BLaER1 (cell line): Measurements from ENCODE around the gene STYXL1.

ENCODE experiments used
- H3K27ac ChIP-seq: shearing (Covaris generic); formaldehyde crosslinking; 2 replicates; pipeline ENCODE4 v1.8.1; 2022
- H3K27me3 ChIP-seq: shearing (Covaris generic); formaldehyde crosslinking; 2 replicates; pipeline ENCODE4 v1.8.1; 2022
- H3K36me3 ChIP-seq: shearing (Covaris generic); formaldehyde crosslinking; 2 replicates; pipeline ENCODE4 v1.8.1; 2022
- H3K4me1 ChIP-seq: shearing (Covaris generic); formaldehyde crosslinking; 2 replicates; pipeline ENCODE4 v1.8.1; 2022
- H3K4me2 ChIP-seq: shearing (Covaris generic); formaldehyde crosslinking; 2 replicates; pipeline ENCODE4 v1.8.1; 2022
- H3K4me3 ChIP-seq: shearing (Covaris generic); formaldehyde crosslinking; 2 replicates; pipeline ENCODE4 v1.8.1; 2022
- H3K9ac ChIP-seq: shearing (Covaris generic); formaldehyde crosslinking; 2 replicates; pipeline ENCODE4 v1.8.1; 2022
- H3K9me3 ChIP-seq: shearing (Covaris generic); formaldehyde crosslinking; 2 replicates; pipeline ENCODE4 v1.8.1; 2022
- H4K20me1 ChIP-seq: shearing (Covaris generic); formaldehyde crosslinking; 2 replicates; pipeline ENCODE4 v1.8.1; 2022
- Cebpa-rat ChIP-seq: shearing (Covaris generic); IDR thresholded peaks from 2 replicates; pipeline ENCODE4 v1.8.1; 2022

The STYXL1 gene

GRCh38 chr7:75988568-75989499, 59.0 kb downstream of the STYXL1 start:
- no peak overlapping the region for H3K27ac ChIP-seq
- H3K9me3 ChIP-seq, result no peaks in the 10 kb centered on the region
- H4K20me1 ChIP-seq, result 0 out of 2 replicates have a peak, but pooled peaks cover 4% of the 10 kb centered on the region
- H3K27me3 ChIP-seq, result no peaks in the 10 kb centered on the region
- H3K4me2 ChIP-seq, result no peak overlapping the region
- peaks cover 6% of the 10 kb centered on the region; the same call in 1 of the 2 replicates for H3K4me1 ChIP-seq
- H3K36me3 ChIP-seq, result peaks cover 43% of the 10 kb centered on the region
- no peak for TF ChIP-seq Cebpa-rat
- H3K9ac ChIP-seq, result no peak overlapping the region
- H3K4me3 ChIP-seq, result no peak overlapping the region

DNA sequence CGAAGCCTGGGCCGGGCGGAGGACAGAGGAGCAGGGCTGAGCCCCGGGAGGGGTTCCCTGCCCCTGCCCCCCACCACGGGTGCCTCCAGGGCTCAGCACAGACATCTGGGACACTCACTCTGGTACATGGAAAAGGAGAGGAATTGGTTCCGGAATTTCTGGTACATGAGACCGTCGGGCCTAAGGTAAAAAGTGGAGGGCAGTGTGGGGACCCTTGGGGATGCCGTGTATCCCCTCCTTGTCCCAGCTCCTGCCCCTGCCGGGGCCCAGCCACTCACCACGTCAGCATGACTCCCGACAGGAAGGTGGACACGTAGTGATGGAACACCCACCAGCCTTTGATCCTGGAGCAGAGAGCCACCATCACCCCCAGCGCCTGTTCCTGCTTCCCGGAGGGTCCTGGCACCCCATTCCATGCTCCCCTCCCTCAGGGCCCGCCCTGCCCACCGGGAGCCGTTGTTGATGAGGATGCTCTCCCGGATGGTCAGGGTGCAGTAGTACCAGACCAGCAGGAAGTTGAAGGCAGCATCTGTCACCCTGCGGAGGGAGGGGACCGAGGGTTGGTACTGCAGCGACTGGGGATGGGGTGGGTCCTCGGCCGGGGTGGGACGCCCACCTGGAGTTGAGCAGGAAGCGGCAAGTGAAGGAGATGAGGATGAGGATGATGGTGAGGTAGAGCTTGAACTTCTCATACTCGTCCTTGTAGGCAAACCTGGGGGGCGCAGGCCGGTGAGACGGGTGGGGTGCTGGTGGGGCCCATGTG, 59.8 kb downstream of the STYXL1 start:
- no peaks in the 10 kb centered on the region for H3K27me3 ChIP-seq
- H3K4me1 ChIP-seq, result no peaks in the 10 kb centered on the region; the same call in 1 of the 2 replicates
- no peak for TF ChIP-seq Cebpa-rat
- no peak overlapping the region for H3K4me2 ChIP-seq
- H3K9ac ChIP-seq, result no peak overlapping the region
- H3K4me3 ChIP-seq, result no peak overlapping the region
- peaks cover 51% of the 10 kb centered on the region for H3K36me3 ChIP-seq
- H3K27ac ChIP-seq, result no peak overlapping the region
- H4K20me1 ChIP-seq, result 0 out of 2 replicates have a peak, but pooled peaks cover 4% of the 10 kb centered on the region
- H3K9me3 ChIP-seq, result no peaks in the 10 kb centered on the region

DNA sequence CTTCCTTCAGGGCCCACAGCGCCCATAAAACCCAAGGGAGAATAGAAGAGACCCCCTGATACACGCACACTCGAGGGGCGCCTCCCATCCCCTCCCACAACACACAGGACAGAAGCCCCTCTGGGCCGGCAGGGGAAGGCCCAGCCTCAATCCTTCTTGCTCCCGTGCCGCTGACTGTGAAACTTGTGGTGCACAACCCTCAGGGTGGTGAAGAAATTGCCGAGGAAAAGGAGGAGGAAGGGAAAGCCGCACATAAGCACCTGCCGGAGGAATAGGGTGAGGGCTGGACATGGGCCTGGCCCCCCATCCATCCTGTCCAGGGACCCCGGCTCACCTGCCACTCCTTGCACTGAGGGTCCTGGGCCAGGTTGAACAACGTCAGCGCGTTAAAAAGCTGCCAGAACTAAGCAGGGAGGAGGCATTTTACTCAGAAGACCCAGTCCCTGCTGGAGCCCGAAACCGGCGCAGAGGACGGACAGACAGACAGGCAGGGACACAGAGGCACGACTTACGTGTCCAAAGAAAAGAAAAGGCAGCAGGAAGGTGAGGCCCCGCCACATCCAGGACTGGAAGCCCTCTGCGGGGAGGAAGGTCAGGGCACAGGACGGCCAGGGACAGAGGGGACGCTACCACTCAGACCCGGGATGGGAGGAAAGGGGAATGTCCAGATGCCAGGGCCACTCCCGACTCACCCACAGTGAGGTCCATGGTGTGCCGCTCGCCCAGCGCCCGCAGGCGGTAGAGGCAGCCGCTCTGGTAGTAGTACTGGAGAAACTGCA, 60.6 kb downstream of the STYXL1 start:
- no peak for TF ChIP-seq Cebpa-rat
- Histone ChIP-seq H3K27ac (no peak overlapping the region), H3K9me3 (no peaks in the 10 kb centered on the region), H3K27me3 (no peaks in the 10 kb centered on the region), H3K4me3 (no peak overlapping the region), H3K4me1 (no peaks in the 10 kb centered on the region; the same call in 1 of the 2 replicates), H4K20me1 (0 out of 2 replicates have a peak, but pooled peaks cover 4% of the 10 kb centered on the region), H3K36me3 (peaks cover 59% of the 10 kb centered on the region), H3K4me2 (no peak overlapping the region), H3K9ac (no peak overlapping the region)

DNA sequence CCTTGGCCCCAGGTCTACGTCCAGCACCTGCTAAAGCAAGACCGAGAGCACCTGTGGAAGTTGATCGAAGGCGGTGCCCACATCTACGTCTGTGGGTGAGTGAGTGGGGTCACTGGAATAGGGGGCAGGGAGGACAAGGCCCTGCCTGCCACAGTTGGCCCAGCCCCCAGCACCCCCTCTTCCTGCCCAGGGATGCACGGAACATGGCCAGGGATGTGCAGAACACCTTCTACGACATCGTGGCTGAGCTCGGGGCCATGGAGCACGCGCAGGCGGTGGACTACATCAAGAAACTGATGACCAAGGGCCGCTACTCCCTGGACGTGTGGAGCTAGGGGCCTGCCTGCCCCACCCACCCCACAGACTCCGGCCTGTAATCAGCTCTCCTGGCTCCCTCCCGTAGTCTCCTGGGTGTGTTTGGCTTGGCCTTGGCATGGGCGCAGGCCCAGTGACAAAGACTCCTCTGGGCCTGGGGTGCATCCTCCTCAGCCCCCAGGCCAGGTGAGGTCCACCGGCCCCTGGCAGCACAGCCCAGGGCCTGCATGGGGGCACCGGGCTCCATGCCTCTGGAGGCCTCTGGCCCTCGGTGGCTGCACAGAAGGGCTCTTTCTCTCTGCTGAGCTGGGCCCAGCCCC, 61.5 kb downstream of the STYXL1 start:
- no peak overlapping the region for H3K9ac ChIP-seq
- no peaks in the 10 kb centered on the region; the same call in 1 of the 2 replicates for H3K4me1 ChIP-seq
- H3K27ac ChIP-seq, result no peak overlapping the region
- H4K20me1 ChIP-seq, result 0 out of 2 replicates have a peak, but pooled peaks cover 7% of the 10 kb centered on the region
- no peak overlapping the region for H3K4me2 ChIP-seq
- TF ChIP-seq Cebpa-rat, result no peak
- H3K4me3 ChIP-seq, result no peak overlapping the region
- peaks cover 68% of the 10 kb centered on the region for H3K36me3 ChIP-seq
- H3K9me3 ChIP-seq, result no peaks in the 10 kb centered on the region
- H3K27me3 ChIP-seq, result no peaks in the 10 kb centered on the region

GRCh38 chr7:75985518-75986146, 62.2 kb downstream of the STYXL1 start:
- Histone ChIP-seq H3K27me3 (no peaks in the 10 kb centered on the region), H4K20me1 (0 out of 2 replicates have a peak, but pooled peaks cover 12% of the 10 kb centered on the region), H3K9ac (no peak overlapping the region), H3K36me3 (peaks cover 75% of the 10 kb centered on the region), H3K4me1 (no peaks in the 10 kb centered on the region; the same call in 1 of the 2 replicates), H3K27ac (no peak overlapping the region), H3K4me3 (no peak overlapping the region), H3K4me2 (no peak overlapping the region), H3K9me3 (no peaks in the 10 kb centered on the region)
- no peak for TF ChIP-seq Cebpa-rat

DNA sequence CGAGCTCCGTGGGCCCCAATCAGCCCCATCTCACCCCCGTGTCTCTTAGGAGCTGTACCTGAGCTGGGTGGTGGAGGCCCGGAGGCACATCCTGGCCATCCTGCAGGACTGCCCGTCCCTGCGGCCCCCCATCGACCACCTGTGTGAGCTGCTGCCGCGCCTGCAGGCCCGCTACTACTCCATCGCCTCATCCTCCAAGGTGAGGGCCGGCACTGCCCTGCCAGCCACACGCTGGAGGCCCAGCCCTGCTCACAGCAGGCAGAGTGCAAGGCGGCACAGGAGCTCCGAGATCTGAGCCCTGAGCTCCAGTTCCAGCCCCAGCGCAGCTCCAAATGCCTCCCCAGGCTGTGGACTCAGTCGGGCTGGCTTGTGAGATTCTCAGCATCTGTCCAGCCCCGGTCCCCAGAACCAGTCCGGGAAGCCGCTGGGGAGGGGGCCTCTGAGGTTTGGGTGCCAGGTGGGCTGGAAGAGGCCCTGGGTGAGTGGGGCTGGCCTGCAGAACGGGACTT, 62.7 kb downstream of the STYXL1 start:
- no peak overlapping the region for H3K4me3 ChIP-seq
- TF ChIP-seq Cebpa-rat, result no peak
- H3K4me1 ChIP-seq, result no peaks in the 10 kb centered on the region; the same call in 1 of the 2 replicates
- no peak overlapping the region for H3K9ac ChIP-seq
- no peak overlapping the region for H3K4me2 ChIP-seq
- H3K36me3 ChIP-seq, result peaks cover 80% of the 10 kb centered on the region
- H3K9me3 ChIP-seq, result no peaks in the 10 kb centered on the region
- H3K27me3 ChIP-seq, result no peaks in the 10 kb centered on the region
- no peak overlapping the region for H3K27ac ChIP-seq
- H4K20me1 ChIP-seq, result 0 out of 2 replicates have a peak, but pooled peaks cover 12% of the 10 kb centered on the region

DNA sequence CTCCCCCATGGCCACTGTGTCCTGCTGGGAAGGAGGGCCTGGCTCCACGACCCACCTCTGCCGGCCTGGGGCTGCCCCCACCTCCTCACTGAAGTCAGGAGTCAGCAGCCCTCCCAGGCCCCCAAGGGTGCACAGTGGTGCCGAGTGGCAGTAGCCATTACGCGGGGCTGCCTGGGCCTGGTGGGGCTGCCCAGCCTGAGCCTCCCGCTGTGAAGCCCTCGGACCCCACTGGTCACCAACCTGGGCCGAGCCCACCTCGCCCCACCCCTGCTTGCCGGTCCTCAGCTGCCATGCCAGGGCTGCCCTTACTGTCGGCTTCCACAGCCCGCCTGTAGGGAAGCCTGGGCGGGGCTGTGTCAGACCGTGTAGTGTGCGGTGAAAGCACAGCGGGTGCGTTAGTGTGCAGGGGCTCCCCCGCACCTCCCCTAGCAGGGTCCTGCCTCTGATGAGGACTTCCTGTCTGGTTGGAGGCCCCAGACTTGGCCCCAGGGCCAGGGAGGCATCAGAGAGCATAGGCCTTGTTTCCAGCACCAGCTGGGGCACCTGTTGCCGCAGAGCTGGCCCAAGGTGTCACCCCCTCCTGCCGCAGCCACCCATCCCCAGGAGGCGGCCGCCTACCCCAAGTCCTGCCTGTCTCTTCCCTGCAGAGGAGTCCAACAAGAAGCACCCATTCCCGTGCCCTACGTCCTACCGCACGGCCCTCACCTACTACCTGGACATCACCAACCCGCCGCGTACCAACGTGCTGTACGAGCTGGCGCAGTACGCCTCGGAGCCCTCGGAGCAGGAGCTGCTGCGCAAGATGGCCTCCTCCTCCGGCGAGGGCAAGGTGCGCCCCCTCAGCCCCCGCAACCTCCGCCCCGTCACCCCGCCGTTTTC, 63.4 kb downstream of the STYXL1 start:
- H3K4me2 ChIP-seq, result no peak overlapping the region
- no peaks in the 10 kb centered on the region for H3K9me3 ChIP-seq
- peaks cover 87% of the 10 kb centered on the region for H3K36me3 ChIP-seq
- no peak overlapping the region for H3K9ac ChIP-seq
- no peak overlapping the region for H3K4me3 ChIP-seq
- no peak overlapping the region for H3K27ac ChIP-seq
- peaks cover 2% of the 10 kb centered on the region for H3K4me1 ChIP-seq
- H4K20me1 ChIP-seq, result 0 out of 2 replicates have a peak, but pooled peaks cover 12% of the 10 kb centered on the region
- H3K27me3 ChIP-seq, result no peaks in the 10 kb centered on the region
- no peak for TF ChIP-seq Cebpa-rat
